ENCODE measurements around the gene XYLT2. TPM values are rescaled to one million over a fixed set of nuclear protein-coding genes. Genes with fewer than 3 reads are reported as not detected.

XYLT2 gene
- total and polyA plus RNA-seq, 2 of the 13 experiments (the other 11 are each of a cell fraction or from before 2014, with no cell fraction given) = 17.0 to 22.1 TPM

- WGBS (ENCODE audit: low lambda C conversion rate) = 43% methylated on average over 5 of the region's 5 CpGs
- Histone ChIP-seq H3K9ac (ENCODE audit: insufficient read depth, low read depth, low read length) (no peak overlapping the region), H3K27ac (ENCODE audit: extremely low read length, insufficient read depth, low read length) (no peak overlapping the region), H3K9me3 (ENCODE audit: low read length) (no peaks in the 10 kb centered on the region), H3K27me3 (ENCODE audit: control insufficient read depth in 1 of 2, insufficient read depth in 2 of 2, low read length in 2 of 2) (peaks cover 2 to 8% of the 10 kb centered on the region in 2 experiments; a peak in 2 of 5 replicates), H2AFZ (ENCODE audit: low read length) (no peak overlapping the region), H3K36me3 (replicated peaks in 1 of 2; ENCODE audit: control insufficient read depth in 1 of 2, insufficient read depth in 2 of 2, low read length in 2 of 2) (no peaks in the 10 kb centered on the region), H3K4me2 (ENCODE audit: low read depth, low read length) (no peak overlapping the region), H3K4me1 (ENCODE audit: insufficient read depth, low read length) (peaks cover 13% of the 10 kb centered on the region), H3K79me2 (ENCODE audit: insufficient read depth, low read length) (no peaks in the 10 kb centered on the region), H3K4me3 (replicated peaks in 1 of 3; ENCODE audit: insufficient read depth in 1 of 3, low read depth in 2 of 3, low read length in 3 of 3) (no peak overlapping the region), H4K20me1 (ENCODE audit: insufficient read depth, low read length) (no peaks in the 10 kb centered on the region)
- in situ Hi-C loops (cut with HindIII; ENCODE audit: extremely low pct_ligation_motif_present, low pct_unique_long_range_greater_than_20kb) = no loop called here
- no peak for FAIRE-seq
- POLR2A ChIA-PET = interaction anchor here (0.5 to 2.0 kb wide), 2 partner anchors 9 to 299 kb away, joined by 3 to 7 read pairs; partner anchors contain the start of gene LRRC59
- intact Hi-C loops (cut with micrococcal nuclease; ENCODE audit: unreplicated experiment) = no loop called here
- CTCF ChIA-PET (ENCODE audit: low intra/inter-chr PET ratio, low total read pairs) = no interaction called here
- TF ChIP-seq SP140L (CRISPR knock-in tag; IDR thresholded peaks at IDR 0.05; ENCODE audit: borderline replicate concordance) (no peak), NCOA2 (CRISPR knock-in tag; IDR thresholded peaks at IDR 0.05) (no peak), NONO (IDR thresholded peaks at IDR 0.05) (no peak), NONO (CRISPR knock-in tag; conservative IDR thresholded peaks at IDR 0.05) (no peak), HOXA5 (CRISPR knock-in tag; IDR thresholded peaks at IDR 0.05) (no peak), REL (CRISPR knock-in tag; conservative IDR thresholded peaks at IDR 0.05) (no peak), ZFP36 (IDR thresholded peaks at IDR 0.05; ENCODE audit: borderline replicate concordance, low read depth, low read length, partially characterized antibody) (no peak), GABPB1 (CRISPR knock-in tag; IDR thresholded peaks at IDR 0.05) (no peak), FOSL1 (CRISPR knock-in tag; IDR thresholded peaks at IDR 0.05; ENCODE audit: borderline replicate concordance) (no peak), NR2F6 (IDR thresholded peaks at IDR 0.05) (no peak), NR2F6 (CRISPR knock-in tag; IDR thresholded peaks at IDR 0.05) (no peak), ZNF589 (CRISPR knock-in tag; conservative IDR thresholded peaks at IDR 0.05) (no peak), SKI (IDR thresholded peaks at IDR 0.05; ENCODE audit: partially characterized antibody) (no peak), MED1 (CRISPR knock-in tag; IDR thresholded peaks at IDR 0.05) (no peak)
- TF ChIP-seq, protein P1, sequence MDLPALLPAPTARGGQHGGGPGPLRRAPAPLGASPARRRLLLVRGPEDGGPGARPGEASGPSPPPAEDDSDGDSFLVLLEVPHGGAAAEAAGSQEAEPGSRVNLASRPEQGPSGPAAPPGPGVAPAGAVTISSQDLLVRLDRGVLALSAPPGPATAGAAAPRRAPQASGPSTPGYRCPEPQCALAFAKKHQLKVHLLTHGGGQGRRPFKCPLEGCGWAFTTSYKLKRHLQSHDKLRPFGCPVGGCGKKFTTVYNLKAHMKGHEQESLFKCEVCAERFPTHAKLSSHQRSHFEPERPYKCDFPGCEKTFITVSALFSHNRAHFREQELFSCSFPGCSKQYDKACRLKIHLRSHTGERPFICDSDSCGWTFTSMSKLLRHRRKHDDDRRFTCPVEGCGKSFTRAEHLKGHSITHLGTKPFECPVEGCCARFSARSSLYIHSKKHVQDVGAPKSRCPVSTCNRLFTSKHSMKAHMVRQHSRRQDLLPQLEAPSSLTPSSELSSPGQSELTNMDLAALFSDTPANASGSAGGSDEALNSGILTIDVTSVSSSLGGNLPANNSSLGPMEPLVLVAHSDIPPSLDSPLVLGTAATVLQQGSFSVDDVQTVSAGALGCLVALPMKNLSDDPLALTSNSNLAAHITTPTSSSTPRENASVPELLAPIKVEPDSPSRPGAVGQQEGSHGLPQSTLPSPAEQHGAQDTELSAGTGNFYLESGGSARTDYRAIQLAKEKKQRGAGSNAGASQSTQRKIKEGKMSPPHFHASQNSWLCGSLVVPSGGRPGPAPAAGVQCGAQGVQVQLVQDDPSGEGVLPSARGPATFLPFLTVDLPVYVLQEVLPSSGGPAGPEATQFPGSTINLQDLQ (CRISPR knock-in tag; IDR thresholded peaks at IDR 0.05) = no peak
- ATAC-seq = no peak; the same call in 2 of the 3 replicates
- no TSS peak for BruUV-seq (replicated peaks)
- DNase-seq (ENCODE audit: low spot score) = no peak
These were observed 60.7 kb downstream of the XYLT2 start for GRCh38 chr17:50406578-50406977.

All from HepG2 (cell line).